GM23338 (cell line): ENCODE data around the gene THAP8. TPM values are rescaled to one million over a fixed set of nuclear protein-coding genes. Genes with fewer than 3 reads are reported as not detected.

Experiments
- ATAC-seq: fragments of 200-7000 bp; cut with Tn5 transposase; 3 replicates; pipeline ENCODE4 v1.9.1; 2020
- DNase-seq: peaks from one replicate; pipeline ENCODE4 v3.0.0-alpha.2; 2015; ENCODE audit warnings: low spot score
- H2AFZ ChIP-seq: fragments of 200-600 bp; sonication (generic); 2 replicates; pipeline ENCODE4 v1.8.0; 2016; ENCODE audit warnings: antibody characterized with exemption, mild to moderate bottlenecking, moderate library complexity
- H3F3A ChIP-seq: fragments of 200-600 bp; sonication (generic); replicated peaks from 2 replicates; pipeline ENCODE4 v1.8.0; 2017; ENCODE audit warnings: antibody characterized with exemption, mixed run types, low read depth
- H3K27ac ChIP-seq: fragments of 200-600 bp; sonication (generic); 2 replicates; pipeline ENCODE4 v1.6.1; 2016; ENCODE audit warnings: low read depth
- H3K27me3 ChIP-seq: fragments of 200-600 bp; sonication (generic); 2 replicates; pipeline ENCODE4 v1.8.0; 2016; ENCODE audit warnings: mild to moderate bottlenecking, mixed run types, moderate library complexity; ENCODE audit not compliant: insufficient read depth
- H3K36me3 ChIP-seq: fragments of 200-600 bp; sonication (generic); 2 replicates; pipeline ENCODE4 v1.8.0; 2016; ENCODE audit warnings: mild to moderate bottlenecking; ENCODE audit not compliant: insufficient read depth
- H3K4me1 ChIP-seq: fragments of 200-600 bp; sonication (generic); 2 replicates; pipeline ENCODE4 v1.8.0; 2016; ENCODE audit warnings: mild to moderate bottlenecking, moderate library complexity; ENCODE audit not compliant: insufficient read depth
- H3K4me2 ChIP-seq: fragments of 200-600 bp; sonication (generic); 2 replicates; pipeline ENCODE4 v1.7.1; 2017; ENCODE audit warnings: mixed run types
- H3K4me3 ChIP-seq: fragments of 200-600 bp; sonication (generic); 2 replicates; pipeline ENCODE4 v1.6.1; 2016; ENCODE audit warnings: mixed run types
- H3K79me2 ChIP-seq: fragments of 200-600 bp; sonication (generic); replicated peaks from 2 replicates; pipeline ENCODE4 v1.8.0; 2017; ENCODE audit warnings: mild to moderate bottlenecking; ENCODE audit not compliant: insufficient read depth
- H3K9me2 ChIP-seq: fragments of 200-600 bp; sonication (generic); 2 replicates; pipeline ENCODE4 v1.8.0; 2017; ENCODE audit not compliant: insufficient read depth
- H4K20me1 ChIP-seq: fragments of 200-600 bp; sonication (generic); replicated peaks from 2 replicates; pipeline ENCODE4 v1.8.0; 2017; ENCODE audit warnings: mild to moderate bottlenecking; ENCODE audit not compliant: insufficient read depth
- H3K27ac Mint-ChIP-seq: 2 replicates; pipeline ENCODE4 v1.8.0; 2020; ENCODE audit warnings: inconsistent platforms, mild to moderate bottlenecking, moderate library complexity, mixed read lengths
- H3K27me3 Mint-ChIP-seq: 3 replicates; pipeline ENCODE4 v1.8.0; 2022; ENCODE audit warnings: low read depth, mild to moderate bottlenecking, moderate library complexity, mixed read lengths, inconsistent platforms; ENCODE audit not compliant: insufficient read depth, poor library complexity
- H3K36me3 Mint-ChIP-seq: 3 replicates; pipeline ENCODE4 v1.8.0; 2021; ENCODE audit warnings: low read depth, mild to moderate bottlenecking, inconsistent platforms, moderate library complexity, mixed read lengths
- H3K4me1 Mint-ChIP-seq: 3 replicates; pipeline ENCODE4 v1.8.0; 2020; ENCODE audit warnings: mild to moderate bottlenecking, inconsistent platforms, mixed read lengths
- H3K4me3 Mint-ChIP-seq: 3 replicates; pipeline ENCODE4 v1.8.0; 2021; ENCODE audit warnings: moderate library complexity, mild to moderate bottlenecking, inconsistent platforms, mixed read lengths
- H3K9me3 Mint-ChIP-seq: 3 replicates; pipeline ENCODE4 v1.8.0; 2020; ENCODE audit warnings: moderate library complexity, mild to moderate bottlenecking, inconsistent platforms, mixed read lengths
- CREB1 ChIP-seq: fragments of 250-450 bp; sonication (Bioruptor Pico); IDR thresholded peaks from 2 replicates; pipeline ENCODE4 v1.5.0; 2020; ENCODE audit warnings: low read depth, mild to moderate bottlenecking, moderate library complexity
- CTCF ChIP-seq, 2 experiments: fragments of 200-600 bp in 1 of 2; sonication (generic) in 1 of 2; conservative IDR thresholded peaks; 2 replicates each; pipeline versions ENCODE4 v1.5.1 to v1.6.1; 2016 to 2017; ENCODE audit warnings: antibody characterized with exemption in 2 of 2, low read depth in 2 of 2, mild to moderate bottlenecking in 2 of 2, moderate library complexity in 1 of 2
- ETS1 ChIP-seq: IDR thresholded peaks from 2 replicates; pipeline ENCODE4 v1.6.1; 2016; ENCODE audit warnings: antibody characterized with exemption
- EZH2 ChIP-seq: fragments of 200-600 bp; sonication (generic); IDR thresholded peaks from one replicate; pipeline ENCODE4 v1.8.0; 2017; ENCODE audit warnings: antibody characterized with exemption, mild to moderate bottlenecking, low read depth; ENCODE audit not compliant: unreplicated experiment
- EZH2phosphoT487 ChIP-seq: fragments of 200-600 bp; sonication (generic); IDR thresholded peaks from one replicate; pipeline ENCODE4 v1.8.1; 2018; ENCODE audit warnings: antibody characterized with exemption; ENCODE audit not compliant: unreplicated experiment
- JUNB ChIP-seq: IDR thresholded peaks from one replicate; pipeline ENCODE4 v1.6.1; 2016; ENCODE audit warnings: antibody characterized with exemption; ENCODE audit not compliant: unreplicated experiment
- NANOG ChIP-seq: IDR thresholded peaks from 2 replicates; pipeline ENCODE4 v1.6.1; 2016; ENCODE audit warnings: antibody characterized with exemption, borderline replicate concordance
- POLR2AphosphoS5 ChIP-seq: IDR thresholded peaks from 2 replicates; pipeline ENCODE4 v1.6.1; 2016; ENCODE audit warnings: antibody characterized with exemption, low read depth
- REST ChIP-seq: IDR thresholded peaks from one replicate; pipeline ENCODE4 v1.6.1; 2018; ENCODE audit warnings: antibody characterized with exemption; ENCODE audit not compliant: unreplicated experiment
- STAT1 ChIP-seq: IDR thresholded peaks from one replicate; pipeline ENCODE4 v1.6.1; 2016; ENCODE audit warnings: antibody characterized with exemption; ENCODE audit not compliant: unreplicated experiment
- ZNF114 ChIP-seq: fragments of 250-450 bp; sonication (Bioruptor Pico); IDR thresholded peaks from 2 replicates; pipeline ENCODE4 v1.5.0; 2020; ENCODE audit warnings: mild to moderate bottlenecking, moderate library complexity
- ZNF331 ChIP-seq: fragments of 250-450 bp; sonication (Bioruptor Pico); IDR thresholded peaks from 2 replicates; pipeline ENCODE4 v1.5.0; 2020; ENCODE audit warnings: low read depth, mild to moderate bottlenecking, moderate library complexity
- ZNF462 ChIP-seq: fragments of 250-450 bp; sonication (Bioruptor Pico); IDR thresholded peaks from 2 replicates; pipeline ENCODE4 v1.5.0; 2020; ENCODE audit warnings: mild to moderate bottlenecking, moderate library complexity
- polyA plus RNA-seq: library from polyadenylated mRNA; unstranded; fragments of >200 nt; fragmentation: Nextera tagmentation; extraction: Ambion mirVana; gene quantifications from 2 replicates; pipeline ENCODE4 v1.2.1, GENCODE V29; 2016
- total RNA-seq: library from RNA; depleted of rRNA; stranded (reverse); fragments of >200 nt; shearing (Covaris generic); gene quantifications from 2 replicates; pipeline ENCODE4 v1.2.3, GENCODE V29; 2014

Gene THAP8
- total and polyA plus RNA-seq, 2 experiments from 2014 or later: 12.7 to 13.7 TPM

GRCh38 chr19:36084231-36085009 lies 30.3 kb upstream of the THAP8 start:
- no peaks in the 10 kb centered on the region for H3K4me1 ChIP-seq
- DNase-seq (no peak), ATAC-seq (no peak)
- H3K4me3 Mint-ChIP-seq: no peak overlapping the region
- H3K27ac ChIP-seq: no peak overlapping the region
- 0 out of 2 replicates have a peak, but pooled peaks cover 6% of the 10 kb centered on the region for H3F3A ChIP-seq
- H2AFZ ChIP-seq: no peak overlapping the region
- H3K27ac Mint-ChIP-seq: no peak overlapping the region
- no peak overlapping the region for H3K4me3 ChIP-seq
- H3K27me3 ChIP-seq: no peaks in the 10 kb centered on the region
- no peaks in the 10 kb centered on the region for H3K4me1 Mint-ChIP-seq
- H3K36me3 ChIP-seq: peaks cover 46% of the 10 kb centered on the region
- H3K27me3 Mint-ChIP-seq: peaks cover 9% of the 10 kb centered on the region
- no peaks in the 10 kb centered on the region for H3K9me2 ChIP-seq
- H4K20me1 ChIP-seq: peaks cover 10% of the 10 kb centered on the region
- TF ChIP-seq CTCF (conservative IDR thresholded peaks at IDR 0.05; ENCODE audit: low read depth in 2 of 2): no peak
- no peak for TF ChIP-seq JUNB
- TF ChIP-seq ZNF114 (CRISPR knock-in tag): no peak
- TF ChIP-seq EZH2: no peak
- TF ChIP-seq CREB1 (CRISPR knock-in tag): no peak
- TF ChIP-seq ZNF462 (CRISPR knock-in tag): no peak
- TF ChIP-seq STAT1: no peak
- TF ChIP-seq REST: no peak
- no peak for TF ChIP-seq POLR2AphosphoS5
- TF ChIP-seq NANOG: no peak
- no peak for TF ChIP-seq ZNF331
- TF ChIP-seq EZH2phosphoT487: no peak
- no peak for TF ChIP-seq ETS1
- no peaks in the 10 kb centered on the region for H3K9me3 Mint-ChIP-seq
- no peaks in the 10 kb centered on the region for H3K79me2 ChIP-seq
- peaks cover 77% of the 10 kb centered on the region for H3K36me3 Mint-ChIP-seq
- no peak overlapping the region for H3K4me2 ChIP-seq
